CD4-positive, alpha-beta T cell treated with Interleukin-4 for 1 hour (primary cell): ENCODE data around the gene CLEC16A.
A peak's percentile ranks its signal among the peaks of the same experiment; 100 is the strongest.

Source experiments
- DNase-seq, 2 donors: peaks; one replicate each; pipeline ENCODE4 v3.0.0-alpha.2; 2020 to 2022

The CLEC16A gene

DNA sequence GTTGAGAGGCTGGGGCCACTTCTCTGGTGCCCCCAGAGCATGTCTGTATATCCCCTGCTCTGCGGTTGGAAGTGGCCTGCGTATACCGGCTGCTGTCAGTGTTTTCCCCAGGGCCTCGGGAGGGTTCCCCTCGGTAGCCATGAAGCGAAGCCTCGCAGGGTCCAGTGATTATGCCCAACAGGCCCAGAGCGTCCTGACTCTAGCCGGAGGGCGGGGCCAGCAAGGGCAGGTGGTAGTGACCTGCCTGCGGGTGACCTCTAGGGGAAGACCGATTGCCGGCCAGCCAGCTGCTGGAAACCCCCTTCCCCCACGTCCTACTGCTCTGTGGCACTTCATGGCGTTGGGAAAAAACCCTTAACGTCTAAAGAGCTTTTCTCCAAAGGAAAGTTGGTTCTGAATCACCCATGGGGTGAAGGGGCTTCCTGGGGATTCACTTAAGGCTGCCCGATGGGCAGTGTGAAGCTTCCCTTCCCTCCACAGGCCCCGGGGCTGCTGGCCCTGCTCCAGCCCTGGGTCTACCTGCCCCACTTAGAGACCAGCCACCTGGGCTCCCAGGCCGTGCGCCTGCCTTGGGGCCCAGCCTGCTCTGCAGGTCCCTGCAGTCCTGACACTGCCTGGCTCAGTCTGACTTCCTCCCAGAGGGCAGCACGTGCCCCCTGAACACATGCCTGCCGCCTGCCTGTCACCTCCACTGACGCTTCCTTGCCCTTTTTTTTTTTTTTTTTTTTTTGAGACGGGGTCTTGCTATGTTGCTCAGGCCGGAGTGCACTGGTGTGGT lies 238.9 kb downstream of the CLEC16A start:
- DNase-seq = no peak

DNA sequence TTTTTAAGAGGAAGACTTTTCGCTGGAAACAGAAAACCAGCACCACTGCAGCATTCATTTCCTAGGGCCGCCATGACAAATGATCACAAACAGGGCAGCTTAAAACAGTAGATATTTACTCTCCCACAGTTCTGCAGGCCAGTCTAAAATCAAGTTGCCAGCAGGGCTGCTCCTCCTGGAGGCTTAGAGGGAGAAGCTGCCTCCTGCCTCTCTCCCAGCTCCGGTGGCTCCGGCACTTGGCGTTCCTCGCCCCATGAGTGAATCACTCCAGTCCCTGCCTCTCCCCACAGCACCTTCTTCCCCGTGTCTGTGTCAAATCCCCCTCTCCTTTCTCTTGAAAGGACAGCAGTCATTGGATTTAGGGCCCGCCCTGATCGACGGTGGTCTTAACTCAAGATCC lies 239.6 kb downstream of the CLEC16A start:
- no peak for DNase-seq

DNA sequence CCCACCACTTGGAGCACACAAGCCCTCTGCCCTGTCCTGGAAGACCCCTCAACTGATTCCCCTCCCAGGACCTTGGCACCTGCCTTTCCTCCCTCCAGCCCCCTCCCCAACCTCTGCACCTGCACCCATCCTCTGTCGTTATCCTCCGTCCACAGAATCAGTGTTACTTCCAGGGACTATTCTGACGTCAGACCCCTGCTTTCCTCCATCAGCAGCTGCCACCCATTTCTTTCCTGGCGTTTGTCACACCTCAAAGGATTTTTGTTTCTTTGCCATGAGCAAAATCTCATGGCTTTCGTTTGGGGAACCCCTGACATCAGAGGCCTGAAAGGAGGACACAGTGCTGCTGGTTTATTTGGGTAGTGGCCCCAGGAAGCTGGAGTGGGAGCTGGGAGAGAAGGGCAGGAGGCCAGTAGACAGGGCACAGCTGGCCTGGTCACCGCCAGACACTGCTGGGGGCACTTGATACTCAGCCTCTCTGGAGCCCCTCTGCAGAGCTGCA lies 243.2 kb downstream of the CLEC16A start:
- no peak for DNase-seq

DNA sequence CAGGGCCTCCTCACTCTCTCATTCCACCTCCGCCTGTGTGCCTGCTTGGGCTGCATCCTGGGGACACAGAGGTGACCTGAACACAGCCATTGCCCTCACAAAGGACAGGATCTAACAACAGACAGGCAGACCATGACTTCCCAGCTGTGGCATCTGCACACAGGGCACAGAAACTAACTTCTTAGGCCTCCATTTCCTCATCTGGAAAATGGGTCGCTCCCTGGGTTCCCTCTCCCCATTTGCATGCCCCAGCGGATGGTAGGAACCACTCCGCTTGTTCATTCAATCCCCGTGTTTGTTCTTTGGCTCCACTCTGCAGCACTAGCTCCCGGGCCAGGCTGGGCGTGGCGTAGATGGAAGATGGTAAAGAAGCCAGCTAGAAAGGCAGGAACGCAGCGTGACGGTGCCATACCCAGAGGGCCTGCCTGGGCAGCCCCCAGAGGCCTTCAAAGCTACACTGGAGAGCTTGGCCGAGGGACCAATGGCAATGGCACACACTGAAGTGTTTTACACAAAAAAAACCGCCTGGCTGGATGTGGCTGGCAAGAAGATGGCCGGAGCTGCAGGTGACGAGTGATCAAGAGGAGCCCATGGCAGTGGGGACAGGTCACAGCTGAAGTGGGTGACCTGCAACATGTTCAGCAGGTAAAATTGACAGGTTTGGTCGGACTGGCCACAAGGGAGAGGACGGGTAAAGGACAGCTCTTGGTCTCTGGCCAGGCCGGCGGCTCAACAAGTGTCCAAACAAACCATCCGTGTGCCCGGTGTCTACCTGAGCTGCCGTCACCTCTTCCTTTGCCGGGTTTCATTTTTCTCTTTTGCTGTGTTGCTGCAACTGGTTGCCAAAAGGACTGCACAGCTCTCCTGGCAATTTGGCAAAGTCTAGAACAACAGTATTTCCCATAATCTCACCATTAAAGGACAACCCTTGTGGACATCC lies 244.7 kb downstream of the CLEC16A start:
- no peak for DNase-seq

DNA sequence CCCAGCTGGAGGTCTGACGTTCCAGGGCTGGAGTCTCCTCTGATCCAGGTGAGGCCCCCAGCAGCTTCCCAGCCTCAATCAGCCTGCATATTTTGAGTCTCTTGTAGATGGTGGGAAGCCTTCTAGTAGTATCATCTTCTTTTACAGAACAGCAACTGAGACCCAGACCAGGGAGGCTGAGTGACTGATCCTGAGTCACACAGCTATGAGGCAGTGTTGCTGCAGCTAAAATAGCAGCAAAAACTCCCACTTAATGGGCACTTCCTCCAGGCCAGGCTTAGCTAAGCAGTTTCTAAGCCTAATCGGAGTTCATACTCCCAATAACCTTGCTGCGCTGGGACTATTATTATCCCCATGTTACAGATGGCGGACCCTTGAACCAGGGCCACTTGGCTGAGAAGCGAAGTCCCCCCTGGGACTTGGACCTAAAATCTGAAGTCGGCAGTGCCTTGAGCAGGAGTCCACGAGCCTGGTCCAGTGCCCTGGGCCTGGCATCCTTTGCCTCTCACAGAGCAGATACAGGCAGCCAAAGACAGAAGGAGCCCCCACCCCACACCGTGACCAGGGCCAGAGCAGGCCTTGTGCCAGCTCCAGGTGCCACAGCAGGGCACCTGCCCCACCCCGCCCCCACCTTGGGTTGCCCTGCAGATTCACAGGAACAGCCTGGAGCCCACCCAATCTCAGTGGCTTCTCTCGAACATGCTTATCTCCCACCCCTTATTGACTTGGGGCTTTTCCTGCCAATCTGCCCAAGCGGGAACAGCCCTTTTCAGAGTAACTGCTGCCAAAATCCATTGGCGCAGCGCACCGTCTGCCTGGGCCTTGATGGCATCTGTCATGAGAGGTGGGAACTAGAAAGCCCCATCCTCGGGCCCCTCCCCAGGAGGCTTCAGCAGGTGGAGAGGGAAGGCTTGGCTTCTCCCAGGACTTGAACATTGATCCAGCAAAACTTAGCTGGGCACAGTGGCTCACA lies 246.5 kb downstream of the CLEC16A start:
- no peak for DNase-seq

DNA sequence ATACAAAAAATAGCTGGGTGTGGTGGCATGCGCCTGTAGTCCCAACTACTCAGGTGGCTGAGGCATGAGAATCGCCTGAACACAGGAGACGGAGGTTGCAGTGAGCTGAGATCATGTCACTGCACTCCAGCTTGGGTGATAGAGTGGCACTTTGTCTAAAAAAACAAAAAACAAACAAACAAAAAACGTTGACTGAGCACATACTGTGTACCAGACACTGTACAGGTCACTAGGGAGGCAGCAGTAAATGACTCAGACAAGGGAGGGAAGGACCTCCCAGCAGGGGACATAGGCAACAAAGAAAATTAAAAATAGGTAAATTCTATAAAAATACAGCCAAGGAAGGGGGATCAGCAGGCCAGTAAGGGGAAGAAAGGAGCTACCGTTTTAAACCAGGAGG lies 247.3 kb downstream of the CLEC16A start:
- DNase-seq = no peak

DNA sequence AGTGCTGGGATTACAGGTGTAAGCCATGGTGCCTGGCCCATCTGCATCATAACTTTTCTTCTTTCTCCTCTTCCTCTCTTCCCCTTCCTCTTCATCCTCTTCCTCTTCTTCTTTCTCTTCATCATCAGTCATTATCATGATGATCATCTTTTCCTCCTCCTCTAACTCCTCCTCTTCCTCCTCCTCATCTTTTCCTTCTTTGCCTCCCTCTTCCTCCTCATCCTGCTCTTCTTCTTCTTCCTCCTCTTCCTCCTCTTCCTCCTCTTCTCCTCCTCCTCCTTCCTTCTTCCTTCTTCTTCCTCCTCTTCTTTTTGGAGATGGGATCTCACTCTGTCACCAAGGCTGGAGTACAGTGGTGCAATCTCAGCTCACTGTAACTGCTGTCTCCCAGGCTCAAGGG lies 249.1 kb downstream of the CLEC16A start:
- no peak for DNase-seq

DNA sequence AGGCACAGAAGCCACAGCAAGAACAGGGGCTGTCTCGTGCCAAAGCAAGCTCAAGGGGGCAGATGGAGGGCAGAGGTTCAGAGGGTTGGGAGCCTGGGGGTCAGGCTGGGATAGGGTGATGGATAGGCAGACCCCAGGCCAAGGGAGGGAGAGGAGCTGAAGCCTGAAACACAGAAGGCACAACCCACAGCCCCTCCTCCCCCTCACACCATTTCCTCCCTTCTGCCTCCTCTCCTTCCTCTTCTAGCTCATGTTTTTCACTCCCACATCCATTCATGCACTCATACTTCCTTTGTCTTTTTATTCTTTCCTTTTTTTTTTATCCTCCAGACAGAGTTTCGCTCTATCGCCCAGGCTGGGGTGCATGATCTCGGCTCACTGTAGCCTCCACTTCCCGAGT lies 250.5 kb downstream of the CLEC16A start:
- DNase-seq = no peak

DNA sequence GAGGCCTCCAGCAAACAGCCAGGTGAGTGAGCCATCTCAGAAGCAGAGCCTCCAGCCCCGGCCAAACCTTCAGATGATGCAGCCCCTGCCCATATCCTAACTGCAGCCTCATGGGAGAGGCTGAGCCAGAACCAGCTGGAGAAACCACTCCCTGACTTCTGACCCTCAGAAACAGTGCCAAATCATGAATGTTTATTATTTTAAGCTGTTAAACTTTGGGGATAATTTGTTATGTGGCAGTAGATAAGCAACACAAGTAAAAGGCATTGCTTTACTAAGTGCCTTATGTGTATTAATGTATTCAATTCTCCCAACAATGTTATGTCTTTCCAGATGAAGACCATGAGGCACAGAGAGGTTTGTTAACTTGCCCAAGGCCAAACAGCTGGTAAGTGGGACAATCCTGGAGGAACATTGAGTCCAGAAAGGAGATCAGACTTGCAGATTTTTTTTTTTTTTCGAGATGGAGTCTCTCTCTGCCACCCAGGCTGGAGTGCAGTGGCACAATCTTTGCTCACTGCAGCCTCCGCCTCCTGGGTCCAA lies 252.0 kb downstream of the CLEC16A start:
- no peak for DNase-seq

DNA sequence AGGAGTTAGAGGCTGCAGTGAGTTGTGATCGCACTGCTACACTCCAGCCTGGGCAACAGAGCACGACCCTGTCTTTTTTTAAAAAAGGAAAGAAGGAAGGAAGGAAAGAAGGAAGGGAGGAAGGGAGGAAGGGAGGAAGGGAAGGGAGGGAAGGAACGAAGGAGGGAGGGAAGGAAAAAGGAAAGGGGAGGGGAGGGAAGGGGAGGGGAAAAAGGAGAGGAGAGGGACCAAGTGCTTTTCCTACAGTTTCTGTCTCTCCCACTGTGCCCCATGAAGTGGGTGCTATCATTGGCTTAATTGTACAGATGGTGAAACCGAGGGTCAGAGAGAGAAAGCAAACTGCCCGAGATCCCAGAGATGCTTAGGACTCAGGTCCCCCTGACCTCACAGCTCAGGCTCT lies 254.0 kb downstream of the CLEC16A start:
- DNase-seq = no peak

DNA sequence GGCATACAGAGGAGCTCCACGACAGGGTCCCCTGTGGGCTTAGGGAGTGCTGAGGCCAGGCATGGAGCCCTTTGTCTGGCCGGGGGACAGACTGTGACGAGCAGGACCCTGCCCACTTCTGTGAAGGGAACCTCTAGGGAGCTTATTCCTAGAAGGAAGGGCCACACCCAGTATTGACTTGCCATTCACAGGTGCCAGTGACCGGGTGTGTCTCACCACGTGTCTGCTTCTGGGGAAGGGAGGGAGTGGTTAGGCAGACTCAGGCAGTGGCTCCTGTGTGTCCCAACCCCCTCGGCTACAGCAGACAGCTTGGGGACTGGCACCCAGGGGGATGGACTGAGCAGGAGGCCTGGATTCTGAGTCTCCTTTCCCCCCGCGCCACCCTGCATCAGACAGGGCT lies 254.5 kb downstream of the CLEC16A start:
- no peak for DNase-seq

DNA sequence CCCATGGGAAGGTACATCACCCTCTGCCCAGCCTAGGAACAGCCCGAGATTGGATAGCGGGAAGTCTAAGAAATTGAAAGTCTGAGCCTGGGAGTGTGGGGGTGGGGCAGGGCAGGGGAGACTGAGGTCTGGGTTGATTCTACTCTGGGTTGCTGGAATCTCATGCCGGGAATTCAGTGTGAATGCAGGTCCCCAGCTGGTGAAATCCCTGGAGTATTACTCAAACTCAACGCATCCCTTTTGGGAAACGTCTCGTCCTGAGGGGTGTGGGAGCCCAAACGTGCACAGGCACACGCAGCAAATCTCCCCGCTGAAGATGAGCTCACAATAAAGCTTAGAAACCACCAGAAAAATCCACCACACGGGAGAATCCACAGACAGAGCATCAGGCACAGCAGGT lies 256.2 kb downstream of the CLEC16A start:
- no peak for DNase-seq

DNA sequence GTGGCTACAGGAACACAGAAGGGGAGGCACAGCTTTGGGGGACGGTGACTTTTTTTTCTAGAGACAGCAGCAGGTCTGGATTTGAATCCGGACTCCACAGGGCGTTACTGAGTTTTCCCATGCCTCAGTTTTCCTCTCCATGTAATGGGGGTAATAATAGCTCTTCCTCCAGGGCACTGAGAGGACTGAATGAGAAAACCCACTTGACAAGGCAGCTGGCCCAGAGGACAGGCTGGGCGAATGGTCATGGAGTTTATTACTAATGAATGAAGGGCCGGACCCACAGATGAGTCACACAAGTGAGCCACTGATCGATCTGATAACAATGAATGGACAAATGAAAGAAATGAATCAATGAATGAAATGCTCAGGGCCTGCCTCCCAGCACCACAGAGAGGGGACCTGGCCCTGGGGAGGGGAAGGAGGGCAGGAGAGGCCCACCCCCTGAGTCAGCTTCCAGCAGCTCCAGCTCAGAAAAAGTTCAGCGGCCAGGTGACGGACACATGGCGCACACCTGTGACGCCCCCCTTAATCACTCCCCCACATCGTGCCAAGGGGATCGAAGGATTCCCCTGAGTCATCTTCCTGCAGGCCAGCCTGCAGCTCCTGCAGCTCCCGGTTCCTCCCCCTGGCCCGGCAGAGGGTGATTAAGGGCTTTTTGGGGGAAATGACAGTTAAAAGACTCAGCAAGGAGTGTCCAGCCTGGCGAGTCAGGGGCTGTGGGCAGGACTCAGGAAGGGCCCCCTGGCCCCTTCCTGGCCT lies 257.3 kb downstream of the CLEC16A start:
- DNase-seq = peak in 1 of 2 donors; percentile 49

DNA sequence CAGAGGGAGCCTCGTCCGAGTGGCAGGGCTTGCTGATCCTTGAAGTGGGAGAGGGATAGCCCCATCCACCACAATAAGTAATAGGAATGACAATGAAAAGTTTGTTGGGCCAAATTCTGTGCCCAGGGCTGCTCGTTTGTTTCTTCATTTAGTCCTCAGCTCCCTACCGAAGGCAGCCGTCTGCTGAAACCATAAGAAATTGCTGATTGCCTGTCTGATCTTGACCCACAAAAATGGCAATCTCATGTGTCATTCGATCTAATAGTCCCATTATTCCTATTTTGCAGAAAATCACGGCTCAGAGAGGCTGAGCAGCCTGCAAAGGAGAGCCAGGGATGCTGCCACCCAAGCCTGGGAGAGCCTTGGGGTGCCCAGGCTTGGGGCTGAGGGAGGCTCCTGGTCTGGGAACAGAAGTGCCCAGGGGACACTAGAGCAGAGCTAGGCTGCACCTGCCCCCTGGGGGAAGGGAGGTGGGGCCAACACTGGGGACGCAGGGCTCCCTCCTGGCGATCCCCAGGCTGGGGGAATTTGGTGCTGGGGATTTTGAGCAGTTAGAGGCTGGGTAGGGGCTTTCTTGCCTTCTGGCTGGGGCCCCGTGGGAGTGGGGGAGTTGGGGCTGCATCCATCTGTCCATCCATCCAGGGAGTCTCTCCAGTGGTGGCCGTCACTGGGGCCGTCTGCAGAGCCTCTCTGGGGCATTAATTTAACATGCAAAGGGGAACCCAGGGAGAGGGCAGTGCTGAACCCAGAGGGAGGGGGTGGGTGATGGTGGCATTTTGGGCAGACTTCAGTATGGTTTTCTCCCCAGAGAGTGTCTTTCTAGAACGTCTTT lies 258.1 kb downstream of the CLEC16A start:
- DNase-seq = no peak

DNA sequence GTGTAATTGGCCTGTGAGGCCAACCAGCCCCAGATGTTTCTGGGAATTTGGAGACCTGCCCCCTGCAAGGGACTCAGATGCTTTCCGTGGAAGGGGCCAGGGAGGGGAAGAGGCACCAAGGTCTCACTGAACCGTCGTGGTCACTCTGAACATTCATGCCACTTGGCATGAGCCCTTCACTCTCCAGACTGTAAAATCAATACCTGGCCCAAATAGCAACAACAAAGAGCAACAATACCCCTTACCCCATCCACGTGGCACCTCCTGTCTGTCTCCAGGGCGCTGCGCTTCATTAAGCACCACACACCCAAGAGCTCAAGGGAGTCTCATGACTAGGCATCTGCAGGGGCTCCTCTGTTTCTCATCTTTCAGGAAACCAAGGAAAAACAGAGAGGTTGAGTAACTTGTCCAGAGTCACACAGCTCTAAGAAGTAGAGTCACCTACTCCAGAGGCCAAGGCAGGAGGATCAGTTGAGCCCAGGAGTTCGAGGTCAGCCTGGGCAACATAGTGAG lies 258.8 kb downstream of the CLEC16A start:
- DNase-seq = no peak

DNA sequence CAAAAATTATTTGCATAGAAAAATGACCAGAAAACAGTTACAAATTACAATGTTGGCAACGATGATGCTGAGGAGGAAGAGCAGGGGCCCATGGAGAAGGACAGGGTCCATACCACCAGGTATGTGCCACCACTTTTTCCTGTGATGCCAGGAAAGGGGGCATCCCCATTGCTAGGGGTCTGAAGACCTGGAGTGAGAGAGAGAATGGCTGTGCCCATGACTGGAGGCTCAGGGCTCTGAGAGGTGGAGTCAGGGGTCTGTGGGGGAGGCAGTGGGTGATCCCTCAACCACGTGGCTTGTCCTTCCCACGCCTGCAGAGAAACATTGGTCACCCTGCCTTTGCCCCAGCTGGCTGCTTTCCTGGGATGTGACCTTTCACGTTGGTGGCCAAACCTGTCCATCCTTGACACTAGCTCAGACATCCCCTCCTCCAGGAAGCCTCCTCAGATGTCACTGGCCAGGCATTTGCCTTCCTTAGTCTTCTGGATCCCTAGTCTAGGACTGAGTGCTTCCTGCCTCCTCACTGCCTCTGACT lies 260.2 kb downstream of the CLEC16A start:
- DNase-seq = no peak

DNA sequence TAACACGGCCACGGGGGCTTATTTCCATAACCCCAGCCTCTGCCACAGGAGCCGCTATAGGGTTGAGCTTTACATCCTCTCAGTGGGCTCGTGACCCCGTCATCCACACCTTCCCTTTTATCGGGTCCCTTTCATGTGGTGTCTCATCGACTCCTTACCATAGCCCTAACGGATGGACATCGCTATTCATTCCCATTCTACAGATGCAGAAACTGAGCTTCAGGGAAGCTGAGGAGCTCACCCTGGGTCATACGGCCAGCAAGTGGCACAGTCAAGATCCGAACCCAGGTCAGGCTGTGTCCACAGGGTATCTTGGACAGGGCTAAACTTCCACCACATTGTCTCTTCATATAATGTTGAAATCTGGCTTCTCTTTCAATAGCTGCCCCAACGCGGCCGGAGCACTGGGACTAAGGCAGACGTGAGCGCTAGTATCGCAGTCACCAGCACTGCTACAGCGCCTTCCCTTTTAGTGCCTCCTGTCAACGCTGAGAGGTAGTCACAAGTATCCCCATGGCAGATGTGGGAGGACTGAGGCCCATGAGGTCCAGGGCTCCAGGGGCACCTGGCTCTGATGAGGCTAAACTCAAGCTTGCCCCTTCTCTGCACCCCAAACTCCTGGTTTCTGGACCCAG lies 260.8 kb downstream of the CLEC16A start:
- DNase-seq = no peak

DNA sequence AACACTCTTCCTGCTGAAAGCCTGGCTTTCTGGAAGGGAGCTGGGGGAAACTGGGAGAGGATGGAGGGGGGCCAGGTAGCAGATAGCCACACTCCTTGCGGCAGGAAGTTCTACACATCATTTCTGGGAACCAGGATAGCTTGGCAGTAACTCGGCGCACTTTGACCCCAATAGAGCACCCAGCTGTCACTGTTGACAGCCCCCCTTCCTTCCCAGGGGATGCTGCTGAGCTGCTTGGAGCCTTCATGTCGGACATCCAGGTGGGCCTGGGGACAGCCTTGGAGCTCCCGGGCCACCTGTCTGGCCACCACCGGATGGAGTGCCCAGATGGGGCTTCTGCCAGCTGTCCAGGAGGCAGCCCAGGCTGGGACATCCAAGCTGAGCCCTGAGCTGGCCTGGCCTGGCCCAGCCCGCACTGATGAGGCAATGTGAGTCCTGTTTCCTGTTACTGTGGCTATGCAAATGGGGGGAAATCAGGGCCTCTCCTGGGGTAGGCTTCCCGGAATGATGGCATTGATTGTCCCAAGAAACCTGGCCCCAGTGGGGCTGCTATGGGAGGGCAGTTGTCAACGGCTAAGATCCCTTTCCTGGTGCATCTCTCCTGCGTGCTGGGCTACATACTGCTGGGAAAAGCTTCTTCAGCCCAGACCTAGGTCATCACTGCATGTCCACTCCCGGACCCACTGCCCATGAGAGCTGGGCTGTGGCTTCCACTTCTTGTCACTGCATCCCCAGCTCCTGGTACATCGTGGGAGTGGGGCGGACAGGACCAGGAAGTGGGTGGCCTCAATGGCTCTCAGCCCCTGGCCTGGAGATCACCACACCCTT lies 261.6 kb downstream of the CLEC16A start:
- peak in 1 of 2 donors; percentile 45 for DNase-seq

DNA sequence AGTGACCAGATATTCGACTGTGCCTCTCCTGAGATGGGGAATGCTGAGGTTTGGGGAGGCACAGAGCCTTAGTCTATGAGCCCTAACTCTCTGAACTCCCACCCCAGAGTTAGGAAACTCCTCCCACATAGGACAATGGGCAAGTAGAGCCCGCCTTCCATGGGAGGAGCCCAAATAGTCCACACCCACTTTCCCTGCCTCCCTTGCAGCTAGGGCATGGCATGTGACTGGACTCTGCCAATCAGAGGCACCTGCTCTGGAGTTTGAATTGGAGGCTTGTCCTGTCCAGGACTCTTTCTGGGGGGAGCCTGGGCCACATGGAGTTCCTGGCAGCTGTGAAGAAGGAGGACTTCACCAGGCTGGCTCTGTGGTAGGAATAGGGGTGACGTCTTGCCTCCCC lies 263.3 kb downstream of the CLEC16A start:
- no peak for DNase-seq
